HG03460 (cell line): ENCODE measurements around the gene PIPOX.

Source experiments
- ATAC-seq: cut with Tn5 transposase; IDR thresholded peaks from one replicate; pipeline ENCODE4 v1.9.1; 2021; ENCODE audit not compliant: unreplicated experiment

The PIPOX gene

DNA sequence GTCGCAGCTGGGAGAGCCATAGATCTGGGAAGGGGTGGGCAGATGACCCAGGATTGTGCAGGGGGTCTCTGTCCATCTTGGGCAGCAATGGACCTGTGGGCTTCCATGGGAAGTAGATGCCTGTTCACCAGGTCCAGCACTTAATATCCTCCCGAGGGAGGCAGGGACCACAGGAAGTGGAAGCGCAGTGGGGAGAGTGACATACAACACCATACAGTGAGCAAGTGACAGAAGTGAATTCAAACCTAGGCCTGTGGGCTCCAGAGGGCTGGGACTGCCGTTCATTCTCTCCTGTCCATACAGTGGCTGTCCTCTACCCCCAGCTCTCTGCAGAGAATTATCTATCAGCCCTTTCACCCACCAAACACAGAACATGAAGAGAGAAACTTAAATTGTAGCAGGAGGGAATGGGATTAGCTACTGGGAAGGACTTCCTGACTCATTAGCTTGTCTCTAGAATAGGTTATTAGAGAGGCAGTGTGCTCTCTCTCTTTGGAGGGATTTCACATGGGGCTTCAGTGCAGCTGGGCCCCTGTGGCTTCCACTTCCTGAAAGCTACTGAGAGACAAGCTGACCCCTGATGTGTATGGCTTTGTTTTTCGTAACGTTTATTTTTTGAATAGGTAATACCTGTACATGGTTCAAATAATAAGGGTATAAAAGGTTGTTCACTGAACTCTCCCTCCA lies 24.0 kb upstream of the PIPOX start:
- no peak for ATAC-seq

DNA sequence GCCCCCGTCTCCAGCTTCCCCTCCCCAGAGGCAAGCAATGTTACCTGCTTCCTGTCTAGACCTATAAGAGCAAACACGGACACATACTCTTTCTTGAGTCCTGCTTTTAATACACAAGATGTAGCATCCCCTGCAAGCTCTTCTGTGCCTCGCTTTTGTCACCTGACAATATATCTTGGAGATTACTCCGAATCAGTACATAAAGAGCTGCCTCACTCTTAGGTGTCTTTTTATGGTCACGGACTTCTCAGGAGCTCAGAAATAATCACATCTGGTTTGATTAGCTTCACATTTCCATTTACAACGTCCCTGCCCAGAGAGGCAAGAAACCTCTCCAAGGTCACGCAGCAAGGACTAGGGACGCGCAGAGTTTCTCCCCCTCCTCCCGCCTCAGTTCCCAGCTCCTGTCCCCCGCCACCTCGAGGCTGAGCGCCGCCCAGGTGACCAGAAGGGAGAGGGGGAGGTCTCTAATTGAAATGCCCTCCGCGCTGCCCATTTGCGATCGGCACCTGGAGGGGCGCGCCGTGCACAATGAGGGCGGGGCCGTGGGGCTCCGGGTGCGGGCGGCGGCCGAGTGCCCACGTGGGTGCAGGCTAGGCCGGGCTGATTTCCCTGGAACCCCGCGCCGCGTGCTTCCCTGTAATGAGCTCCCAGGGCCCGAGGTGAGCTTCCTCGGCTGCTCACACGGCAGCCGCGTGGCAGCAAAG lies 23.3 kb upstream of the PIPOX start:
- ATAC-seq: no peak

DNA sequence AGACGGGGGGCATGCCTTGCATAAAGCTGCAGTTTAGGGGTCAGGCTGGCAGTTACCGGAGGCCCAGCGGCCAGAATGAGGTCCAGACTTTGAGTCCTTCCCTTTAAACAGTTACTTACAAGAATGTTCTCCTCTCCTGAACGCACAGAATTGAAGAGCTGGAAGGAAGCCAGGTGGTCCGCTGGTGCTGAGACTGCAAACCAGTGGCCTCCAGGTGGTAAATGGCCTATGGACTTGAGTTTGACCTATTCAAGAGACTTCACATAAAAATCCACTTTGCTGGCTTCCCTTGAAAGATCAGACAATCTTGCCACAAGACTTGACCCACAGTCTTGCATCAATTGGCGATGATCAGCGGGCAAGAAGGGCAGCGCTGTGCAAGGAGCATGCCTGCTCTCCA lies 22.4 kb upstream of the PIPOX start:
- no peak for ATAC-seq

DNA sequence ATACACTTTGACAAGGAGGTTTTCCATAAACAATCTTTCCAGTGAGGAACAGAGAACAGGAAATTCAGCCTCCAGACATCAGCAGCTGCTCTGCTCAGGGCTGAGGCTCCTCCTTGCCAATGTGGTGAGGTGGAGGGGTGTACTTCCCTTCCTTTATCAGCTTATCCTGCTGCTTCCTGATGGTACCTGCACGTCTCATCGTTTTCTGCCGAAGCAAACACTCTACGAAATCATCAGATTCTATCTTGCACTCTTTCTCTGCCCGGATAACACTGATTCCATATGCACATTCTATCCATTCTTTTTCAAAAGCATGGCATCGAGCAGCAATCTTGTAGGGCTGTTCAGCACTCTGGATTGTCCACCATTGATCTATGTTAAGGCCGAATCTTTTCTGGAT lies 21.7 kb upstream of the PIPOX start:
- ATAC-seq: no peak

DNA sequence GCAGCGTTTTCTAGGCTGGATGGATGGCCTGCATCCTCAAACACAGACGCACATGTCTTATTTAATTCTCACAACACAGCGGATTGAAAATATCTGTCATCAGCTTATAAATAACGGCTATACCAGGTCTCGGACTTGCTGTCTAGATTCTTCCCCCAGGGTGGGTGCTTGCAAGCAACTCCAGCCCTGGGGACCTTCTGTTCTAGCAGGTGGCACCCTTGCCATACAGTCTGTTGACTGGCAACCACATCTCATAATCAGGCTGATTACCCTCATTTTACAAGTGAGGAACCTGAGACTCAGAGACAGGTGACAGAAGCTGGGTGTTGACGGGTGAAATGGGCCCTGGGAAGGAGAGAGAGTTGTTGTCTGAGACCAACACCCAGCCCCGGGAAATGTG lies 20.9 kb upstream of the PIPOX start:
- ATAC-seq: no peak

DNA sequence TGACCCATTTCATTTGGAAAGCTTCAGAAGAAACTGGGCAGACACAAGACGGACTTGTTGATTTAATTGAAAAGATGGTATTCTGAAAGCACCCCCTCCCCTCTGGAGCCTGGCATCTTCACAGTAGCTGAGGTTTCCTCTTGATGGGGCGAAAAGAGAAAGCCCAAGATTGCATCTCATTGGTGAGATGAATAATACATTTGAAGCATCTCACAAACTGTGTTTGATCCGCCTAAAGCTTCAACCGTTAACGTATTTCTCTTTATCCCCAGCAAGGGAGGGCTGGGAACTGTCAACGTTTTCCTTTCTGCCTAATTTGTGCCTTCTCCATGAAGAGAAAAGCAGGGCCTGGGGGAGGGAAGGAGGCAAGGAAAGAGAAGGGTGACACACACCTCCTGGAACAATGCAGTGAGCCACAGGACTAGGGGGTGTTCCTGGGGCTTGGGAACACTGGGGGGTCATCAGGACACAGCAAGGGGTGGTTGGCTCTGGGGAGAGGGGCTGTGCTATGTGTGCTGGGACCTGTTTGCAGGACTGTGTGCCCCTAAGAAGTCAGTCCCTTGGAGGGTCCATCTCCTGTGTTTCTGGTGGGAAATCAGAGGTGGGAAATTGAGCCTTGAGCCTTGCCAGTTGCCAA lies 18.5 kb upstream of the PIPOX start:
- ATAC-seq: no peak

DNA sequence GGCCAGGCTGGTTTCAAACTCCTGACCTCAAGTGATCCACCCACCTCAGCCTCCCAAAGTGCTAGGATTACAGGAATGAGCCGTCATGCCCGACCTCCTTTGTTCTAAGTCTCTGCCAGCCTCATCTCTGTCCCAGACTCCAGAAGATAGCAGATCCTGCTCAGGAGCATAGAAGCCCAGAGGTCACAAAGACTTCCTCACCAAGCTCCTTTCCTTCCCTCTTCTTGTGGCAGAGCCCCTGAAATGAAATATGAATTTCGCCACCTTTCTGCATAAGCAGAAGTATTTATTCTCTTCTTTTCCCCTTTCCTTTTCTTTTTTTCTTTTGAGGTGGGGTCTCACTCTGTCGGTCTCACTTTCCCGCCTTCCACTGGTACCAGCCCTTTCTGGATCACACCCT lies 11.5 kb upstream of the PIPOX start:
- no peak for ATAC-seq

DNA sequence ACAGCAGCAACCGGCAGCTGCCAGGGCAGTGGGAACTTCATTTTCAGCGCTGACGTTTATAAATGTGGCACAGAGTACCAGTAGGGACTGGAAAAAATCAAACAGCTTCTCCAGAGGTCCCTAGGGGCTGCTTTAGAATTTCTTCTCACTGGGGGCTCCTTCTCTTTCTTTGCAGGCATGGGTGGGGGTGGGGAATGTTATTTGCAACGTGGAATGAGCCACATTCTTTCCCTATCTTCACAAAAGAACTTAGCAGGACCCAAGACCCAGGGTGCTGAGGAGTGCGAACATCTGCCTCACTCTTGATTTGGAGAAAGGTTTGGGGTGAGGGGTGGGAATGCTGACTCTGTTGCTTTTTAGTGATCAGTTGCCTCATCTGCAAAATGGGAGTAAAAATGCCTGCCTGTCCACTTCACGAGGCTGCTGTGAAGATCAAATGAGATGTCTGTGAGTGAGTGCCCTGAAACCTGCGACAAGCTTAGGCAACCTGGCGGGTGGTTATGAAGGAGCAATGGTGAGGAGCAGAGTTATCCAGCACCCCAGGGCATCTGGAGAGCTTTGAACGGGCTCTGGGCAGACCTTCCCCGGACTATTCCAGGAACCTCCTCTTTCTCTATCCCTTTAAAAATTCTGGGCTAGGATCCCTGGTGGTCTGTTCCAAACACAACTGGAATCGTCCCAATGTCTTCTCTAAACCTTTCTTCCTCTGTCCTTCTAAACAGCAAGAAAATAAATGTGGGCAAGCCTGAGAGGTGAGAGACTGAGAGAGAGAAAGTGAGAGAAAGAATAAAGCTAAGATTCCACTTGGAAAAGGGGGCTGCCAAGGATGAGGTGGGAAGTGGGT lies 10.7 kb upstream of the PIPOX start:
- no peak for ATAC-seq

DNA sequence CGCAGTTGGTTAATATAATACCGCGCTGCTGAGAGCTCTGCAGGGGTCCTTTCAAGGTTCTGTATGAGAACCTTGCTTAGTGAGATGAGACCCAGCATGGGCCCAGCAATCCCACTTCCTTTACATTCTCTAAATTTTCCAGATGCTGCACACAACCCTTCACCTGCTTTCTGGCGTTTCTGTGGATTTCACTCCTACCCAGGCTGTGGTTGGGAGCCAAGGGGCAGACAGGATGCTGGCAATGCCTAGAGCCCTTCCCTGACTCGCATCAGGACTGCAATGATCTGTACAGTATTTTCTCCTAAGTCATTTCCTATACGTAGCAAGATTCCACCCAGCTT lies 10.1 kb upstream of the PIPOX start:
- ATAC-seq: no peak

DNA sequence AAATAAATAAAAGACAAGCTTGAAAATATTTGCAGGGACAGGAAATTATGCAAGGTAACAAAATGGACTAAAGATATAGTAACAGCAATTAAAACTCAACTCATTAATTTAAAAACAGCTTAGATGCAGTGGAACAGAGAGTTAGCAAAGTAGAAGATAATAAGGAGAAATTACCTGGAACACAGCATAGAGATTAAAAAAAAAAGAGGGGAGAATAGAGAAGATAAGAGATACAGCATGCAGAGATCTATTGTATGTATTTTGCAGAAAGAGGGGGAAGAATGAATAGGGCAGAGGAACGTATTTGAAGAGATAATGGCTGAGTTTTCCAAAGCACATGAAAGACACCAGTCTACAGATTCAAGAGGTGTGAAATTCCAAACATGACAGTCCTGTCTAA lies 8.4 kb upstream of the PIPOX start:
- ATAC-seq: no peak

DNA sequence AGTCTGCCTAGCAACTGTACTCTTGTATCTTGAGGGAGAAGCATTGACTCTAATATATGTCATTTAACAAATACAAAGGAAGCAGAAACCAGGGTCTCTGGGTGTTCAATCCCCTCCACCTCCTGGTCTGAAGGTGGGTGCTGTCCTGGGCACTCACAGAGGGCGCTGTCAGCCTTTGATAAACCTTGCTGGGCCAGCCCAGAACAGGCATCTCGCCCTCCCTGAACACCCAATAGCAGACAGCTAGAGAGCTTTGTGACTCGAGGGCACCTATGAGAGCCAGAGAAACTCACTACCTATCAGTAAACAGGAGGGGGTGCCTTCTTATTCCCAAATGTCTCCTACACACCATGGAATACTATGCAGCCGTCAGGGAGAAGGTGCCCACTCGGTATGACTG lies 6.4 kb upstream of the PIPOX start:
- no peak for ATAC-seq

DNA sequence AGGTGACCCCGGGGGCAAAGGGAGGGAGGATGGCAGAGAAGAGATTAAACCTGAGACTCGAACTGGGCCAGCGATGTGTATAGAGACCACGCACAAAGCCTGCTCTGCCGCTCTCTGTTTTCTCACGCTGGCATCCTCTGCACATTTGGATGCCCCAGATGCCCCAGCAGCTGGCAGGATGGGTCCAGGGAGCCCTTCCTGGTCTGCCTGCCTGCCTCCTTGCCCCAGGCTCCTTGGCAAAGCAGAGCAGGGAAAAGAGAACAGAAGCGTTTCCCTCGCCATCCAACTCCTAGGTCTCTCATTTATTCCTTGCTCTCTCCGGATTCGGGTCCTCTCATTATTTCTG lies 5.2 kb upstream of the PIPOX start:
- no peak for ATAC-seq

DNA sequence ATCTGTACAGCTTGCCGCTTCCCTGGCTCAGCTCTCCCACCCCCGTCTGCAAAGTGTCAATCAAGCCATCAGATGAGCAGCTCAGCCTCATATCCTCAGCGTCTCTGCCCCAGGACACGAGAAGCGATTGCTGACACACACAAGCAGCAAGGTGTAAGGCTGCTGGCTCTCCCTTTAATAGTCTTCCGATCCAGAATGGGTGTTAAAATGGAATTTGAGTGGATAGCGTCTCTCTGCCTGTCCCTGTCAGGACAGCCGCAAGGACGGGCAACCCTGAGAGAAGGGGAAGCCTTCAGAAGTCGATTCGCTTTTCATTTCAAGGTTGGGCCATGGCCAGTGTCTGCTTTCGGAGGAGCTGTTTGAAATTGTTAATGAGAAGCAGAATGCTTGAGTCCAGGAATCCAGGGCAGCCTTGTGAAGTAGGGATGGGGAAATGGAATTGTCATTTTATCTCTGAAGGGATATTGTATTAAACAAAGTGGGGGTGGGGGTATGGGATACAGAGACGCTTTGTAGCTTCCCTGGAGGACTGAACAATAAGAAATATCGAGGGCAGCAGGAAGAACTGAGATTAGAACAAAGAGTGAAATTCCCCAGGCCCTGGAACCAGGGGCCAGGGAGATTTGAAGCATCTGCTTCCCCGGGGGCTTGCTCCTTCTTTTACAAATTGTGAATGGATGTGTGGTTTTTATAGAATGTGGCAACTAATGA lies 4.7 kb upstream of the PIPOX start:
- no peak for ATAC-seq

DNA sequence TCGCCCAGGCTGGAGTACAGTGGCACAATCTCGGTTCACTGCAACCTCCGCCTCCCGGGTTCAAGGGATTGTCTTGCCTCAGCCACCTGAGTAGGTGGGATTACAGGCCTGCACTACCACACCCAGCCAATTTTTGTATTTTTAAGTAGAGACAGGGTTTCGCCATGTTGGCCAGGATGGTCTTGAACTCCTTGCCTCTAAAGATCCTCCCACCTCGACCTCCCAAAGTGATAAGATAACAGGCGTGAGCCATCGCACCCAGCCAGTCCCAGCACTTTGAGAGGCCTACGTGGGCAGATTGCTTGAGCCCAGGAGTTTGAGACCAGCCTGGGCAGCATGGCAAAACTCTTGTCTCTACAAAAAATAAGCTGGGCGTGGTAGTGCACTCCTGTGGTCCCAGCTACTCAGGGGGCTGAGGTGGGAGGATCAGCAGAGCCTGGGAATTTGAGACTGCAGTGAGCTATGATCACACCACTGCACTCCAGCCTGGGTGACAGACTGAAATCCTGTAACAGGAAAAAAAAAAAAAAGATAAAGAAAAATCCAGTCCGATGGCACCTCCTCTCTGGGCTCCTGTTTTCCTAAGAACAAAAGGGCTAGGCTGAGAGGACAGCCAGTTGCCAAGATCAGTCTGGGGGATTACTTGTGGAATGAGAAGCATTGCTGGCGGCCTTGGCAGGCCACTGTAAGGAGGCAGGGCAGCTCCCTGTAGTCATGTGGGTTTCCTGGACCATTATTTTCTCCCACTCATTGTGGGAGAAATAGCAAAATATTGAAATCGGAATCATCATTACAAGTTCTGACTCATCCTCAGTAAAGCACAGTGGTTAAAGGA lies 3.0 kb upstream of the PIPOX start:
- ATAC-seq: no peak

DNA sequence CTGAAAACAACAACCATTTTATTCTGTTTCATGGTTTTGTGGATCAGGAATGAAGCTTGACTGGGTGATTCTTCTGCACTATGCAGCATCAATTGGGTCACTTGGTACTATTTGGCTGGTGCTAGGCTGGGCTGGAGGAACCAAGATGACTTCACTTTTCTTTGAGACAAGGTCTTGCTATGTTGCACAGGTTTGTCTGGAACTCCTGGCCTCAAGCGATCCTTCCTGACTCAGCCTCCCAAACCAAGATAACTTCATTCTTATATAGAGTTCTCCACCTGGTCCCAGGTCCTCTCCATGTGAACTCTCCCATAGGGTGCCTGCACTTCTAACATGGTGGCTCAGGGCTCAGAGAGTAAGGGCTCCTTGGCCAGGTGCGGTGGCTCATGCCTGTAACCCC lies 1.9 kb upstream of the PIPOX start:
- no peak for ATAC-seq

DNA sequence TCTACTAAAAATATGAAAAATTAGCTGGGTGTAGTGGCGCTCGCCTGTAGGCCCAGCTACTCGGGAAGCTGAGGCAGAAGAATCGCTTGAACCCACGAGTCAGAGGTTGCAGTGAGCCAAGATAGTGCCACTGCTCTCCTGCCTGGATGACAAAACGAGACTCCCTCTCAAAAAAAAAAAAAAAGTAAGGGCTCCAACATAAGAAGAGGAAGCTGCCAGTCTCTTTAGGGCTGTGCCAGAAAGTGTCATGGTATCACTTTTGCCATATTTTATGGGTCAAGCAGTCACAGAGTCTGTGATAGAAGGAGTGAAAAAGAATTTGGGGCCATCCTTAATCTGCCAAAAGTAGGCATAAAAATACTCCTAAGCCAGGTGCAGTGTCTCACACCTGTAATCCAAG lies 1.4 kb upstream of the PIPOX start:
- no peak for ATAC-seq

DNA sequence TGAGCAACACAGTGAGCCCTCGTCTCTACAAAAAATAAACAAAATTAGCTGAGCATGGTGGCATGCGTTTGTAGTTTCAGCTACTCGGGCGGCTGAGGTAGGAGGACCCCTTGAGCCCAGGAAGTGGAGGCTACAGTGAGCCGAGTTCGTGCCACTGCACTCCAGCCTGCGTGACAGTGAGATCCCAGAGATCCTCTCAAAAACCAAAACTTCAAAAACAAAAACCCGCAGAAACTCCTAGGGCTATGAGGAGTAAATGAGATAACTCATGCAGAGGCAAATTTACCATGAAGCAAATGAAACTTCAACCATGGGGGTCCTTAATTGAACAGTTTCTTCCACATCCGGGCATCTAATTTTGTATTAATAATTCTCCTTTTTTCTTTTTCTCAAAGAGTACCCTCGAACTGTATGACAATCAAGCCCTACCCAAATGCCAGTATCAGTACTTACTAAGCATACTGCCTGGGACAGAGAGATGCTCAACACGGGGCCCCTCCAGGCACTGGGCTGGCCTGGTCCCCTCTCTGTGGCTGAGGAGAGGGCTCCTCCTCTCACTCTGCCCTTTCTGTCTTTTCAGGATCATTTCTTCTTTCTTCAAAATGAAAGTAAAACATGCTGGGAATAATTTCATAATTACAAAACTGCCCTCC lies 789 bp upstream of the PIPOX start:
- no peak for ATAC-seq

DNA sequence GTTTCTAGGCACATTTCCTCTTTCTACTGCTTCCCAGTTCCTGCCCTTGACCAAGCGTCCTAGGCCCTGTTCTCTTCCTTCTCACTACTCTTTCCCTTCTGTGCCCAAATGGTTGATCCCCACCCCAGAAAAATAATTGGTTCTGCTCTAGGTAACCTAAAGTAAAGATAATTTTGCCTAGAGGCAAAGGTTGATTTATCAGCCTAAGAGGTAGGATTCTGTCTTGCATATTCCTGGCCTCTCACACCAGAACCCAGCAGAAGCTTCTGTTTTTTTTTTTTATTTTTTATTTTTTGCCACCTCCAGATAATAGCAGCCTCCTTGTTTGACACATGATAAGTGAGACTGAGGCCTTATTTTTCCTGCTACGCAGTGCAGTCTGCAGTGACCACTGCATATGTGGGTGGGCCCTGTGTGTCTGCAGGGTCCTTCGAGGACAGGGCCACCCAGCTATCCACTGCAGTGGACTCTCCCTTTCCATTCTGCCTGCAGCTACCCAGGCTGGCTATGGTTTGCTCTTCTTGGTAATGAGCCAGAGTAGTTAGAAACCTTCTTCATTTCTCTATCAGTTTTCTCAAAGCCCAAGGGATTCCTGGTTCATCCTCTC lies 701 bp downstream of the PIPOX start:
- ATAC-seq: no peak

DNA sequence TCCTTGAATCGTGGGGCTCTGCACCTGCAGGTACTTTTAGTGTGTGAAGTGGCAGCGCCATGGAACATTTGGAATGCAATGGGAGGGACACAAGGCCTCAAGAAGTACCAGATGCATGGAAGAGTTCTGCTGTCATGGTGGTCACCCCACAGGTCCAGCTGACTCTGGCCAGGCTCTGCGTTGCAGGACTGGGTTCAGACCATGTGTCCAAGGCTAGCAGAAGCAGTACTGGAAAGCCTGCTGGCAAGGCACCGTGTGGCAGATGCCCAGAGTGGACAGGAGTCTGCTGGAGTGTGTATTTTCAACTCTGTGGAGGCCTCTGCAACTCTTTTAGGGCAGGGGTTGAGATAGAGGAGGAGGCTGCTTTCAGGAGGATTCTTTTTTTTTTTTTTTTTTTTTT lies 2.1 kb downstream of the PIPOX start:
- no peak for ATAC-seq
